GM21619 (cell line): ENCODE measurements around the gene LRP1.

Experiments
- ATAC-seq: cut with Tn5 transposase; IDR thresholded peaks from one replicate; pipeline ENCODE4 v1.9.1; 2021; ENCODE audit not compliant: unreplicated experiment

The LRP1 gene

DNA sequence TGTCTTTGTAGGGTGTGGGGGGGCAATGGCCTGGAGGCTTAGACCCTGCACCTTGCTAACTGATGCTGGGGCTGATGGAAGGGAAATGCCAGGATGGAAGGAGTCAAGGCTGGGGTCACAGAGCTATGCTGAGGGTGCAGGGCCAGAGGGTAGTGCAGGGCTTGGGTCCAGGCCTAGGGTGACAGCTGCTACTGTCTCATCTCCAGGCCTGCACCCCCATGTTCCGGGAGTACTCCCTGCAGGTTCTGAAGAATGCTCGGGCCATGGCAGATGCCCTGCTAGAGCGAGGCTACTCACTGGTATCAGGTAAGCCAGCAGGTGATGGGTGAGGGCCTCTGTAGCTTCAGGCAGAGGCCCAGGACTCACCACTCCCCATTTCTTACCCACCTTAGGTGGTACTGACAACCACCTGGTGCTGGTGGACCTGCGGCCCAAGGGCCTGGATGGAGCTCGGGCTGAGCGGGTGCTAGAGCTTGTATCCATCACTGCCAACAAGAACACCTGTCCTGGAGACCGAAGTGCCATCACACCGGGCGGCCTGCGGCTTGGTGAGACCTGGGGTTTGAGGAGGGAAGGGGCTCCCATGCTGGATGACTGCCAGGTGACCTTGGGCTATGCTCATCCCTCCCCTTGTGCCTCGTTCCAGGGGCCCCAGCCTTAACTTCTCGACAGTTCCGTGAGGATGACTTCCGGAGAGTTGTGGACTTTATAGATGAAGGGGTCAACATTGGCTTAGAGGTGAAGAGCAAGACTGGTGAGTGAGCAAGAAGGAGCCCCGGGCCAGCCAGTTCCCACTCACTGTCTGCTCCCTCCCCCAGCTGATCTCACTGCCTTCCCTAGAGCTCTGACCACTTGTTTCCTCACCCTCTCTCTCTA lies 105.3 kb downstream of the LRP1 start:
- no peak for ATAC-seq

DNA sequence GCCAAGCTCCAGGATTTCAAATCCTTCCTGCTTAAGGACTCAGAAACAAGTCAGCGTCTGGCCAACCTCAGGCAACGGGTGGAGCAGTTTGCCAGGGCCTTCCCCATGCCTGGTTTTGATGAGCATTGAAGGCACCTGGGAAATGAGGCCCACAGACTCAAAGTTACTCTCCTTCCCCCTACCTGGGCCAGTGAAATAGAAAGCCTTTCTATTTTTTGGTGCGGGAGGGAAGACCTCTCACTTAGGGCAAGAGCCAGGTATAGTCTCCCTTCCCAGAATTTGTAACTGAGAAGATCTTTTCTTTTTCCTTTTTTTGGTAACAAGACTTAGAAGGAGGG lies 105.9 kb downstream of the LRP1 start:
- no peak for ATAC-seq

DNA sequence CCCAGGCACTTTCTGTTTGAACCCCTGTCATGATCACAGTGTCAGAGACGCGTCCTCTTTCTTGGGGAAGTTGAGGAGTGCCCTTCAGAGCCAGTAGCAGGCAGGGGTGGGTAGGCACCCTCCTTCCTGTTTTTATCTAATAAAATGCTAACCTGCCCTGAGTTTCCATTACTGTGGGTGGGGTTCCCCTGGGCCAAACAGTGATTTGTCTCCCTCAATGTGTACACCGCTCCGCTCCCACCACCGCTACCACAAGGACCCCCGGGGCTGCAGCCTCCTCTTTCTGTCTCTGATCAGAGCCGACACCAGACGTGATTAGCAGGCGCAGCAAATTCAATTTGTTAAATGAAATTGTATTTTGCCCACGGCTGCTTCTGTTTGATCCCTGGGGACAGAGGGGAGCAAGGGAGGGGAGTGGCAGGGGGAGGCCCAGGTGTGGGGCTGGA lies 106.3 kb downstream of the LRP1 start:
- ATAC-seq, result no peak

DNA sequence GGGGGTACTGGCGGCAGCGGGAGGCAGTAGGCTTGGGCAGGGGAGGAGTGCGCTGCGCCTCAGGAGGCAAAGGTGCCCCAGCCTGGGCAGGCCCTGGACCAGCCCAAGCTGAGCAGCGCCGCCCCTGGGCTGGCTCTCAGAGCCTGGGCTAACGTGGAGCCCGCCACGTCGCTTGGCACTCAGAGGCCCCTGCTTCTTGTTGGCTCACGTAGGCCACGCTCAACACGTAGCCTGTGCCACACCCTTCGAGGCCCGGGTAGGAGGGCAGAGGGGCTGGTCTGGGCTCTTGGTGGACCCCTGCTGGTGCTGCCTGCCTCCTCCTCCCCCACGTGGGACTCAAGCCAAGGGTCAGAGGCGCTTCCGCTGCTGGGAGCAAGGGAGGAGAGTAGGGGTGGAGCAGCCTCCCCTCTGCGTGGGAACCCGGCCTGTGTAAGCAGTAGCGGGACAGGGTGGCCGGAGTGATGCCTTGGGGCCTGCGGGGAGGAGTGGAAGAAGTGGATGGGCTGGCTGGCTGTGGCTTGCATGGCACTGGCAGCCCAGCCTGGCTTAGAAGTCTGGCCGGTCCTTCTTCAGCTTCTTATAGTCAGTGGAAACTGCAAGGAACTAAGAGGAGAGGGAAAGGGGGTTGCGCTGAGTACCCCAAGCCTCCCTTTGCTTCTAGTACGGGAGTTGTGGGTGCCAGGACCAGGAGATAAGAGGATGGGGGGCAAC lies 106.9 kb downstream of the LRP1 start:
- ATAC-seq, result no peak

DNA sequence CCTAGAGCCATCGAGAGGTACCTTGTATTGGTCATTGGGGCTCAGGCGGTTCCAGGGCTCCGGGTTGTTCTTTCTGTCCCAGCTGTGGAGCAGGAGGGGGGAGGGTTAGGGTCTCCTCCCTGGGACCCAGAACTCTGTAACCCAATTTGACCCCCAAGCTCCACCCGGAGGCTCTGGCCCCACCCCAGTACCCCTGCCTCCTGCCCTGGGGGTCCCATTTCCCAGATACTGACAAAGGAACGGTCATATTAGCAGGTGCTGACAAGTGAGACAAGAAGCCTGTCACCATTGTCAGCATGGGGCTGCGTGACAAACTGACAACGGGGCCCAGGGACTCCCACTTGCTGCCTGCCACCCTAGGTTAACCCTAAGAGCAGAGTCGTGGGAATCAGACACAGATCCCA lies 107.4 kb downstream of the LRP1 start:
- no peak for ATAC-seq

DNA sequence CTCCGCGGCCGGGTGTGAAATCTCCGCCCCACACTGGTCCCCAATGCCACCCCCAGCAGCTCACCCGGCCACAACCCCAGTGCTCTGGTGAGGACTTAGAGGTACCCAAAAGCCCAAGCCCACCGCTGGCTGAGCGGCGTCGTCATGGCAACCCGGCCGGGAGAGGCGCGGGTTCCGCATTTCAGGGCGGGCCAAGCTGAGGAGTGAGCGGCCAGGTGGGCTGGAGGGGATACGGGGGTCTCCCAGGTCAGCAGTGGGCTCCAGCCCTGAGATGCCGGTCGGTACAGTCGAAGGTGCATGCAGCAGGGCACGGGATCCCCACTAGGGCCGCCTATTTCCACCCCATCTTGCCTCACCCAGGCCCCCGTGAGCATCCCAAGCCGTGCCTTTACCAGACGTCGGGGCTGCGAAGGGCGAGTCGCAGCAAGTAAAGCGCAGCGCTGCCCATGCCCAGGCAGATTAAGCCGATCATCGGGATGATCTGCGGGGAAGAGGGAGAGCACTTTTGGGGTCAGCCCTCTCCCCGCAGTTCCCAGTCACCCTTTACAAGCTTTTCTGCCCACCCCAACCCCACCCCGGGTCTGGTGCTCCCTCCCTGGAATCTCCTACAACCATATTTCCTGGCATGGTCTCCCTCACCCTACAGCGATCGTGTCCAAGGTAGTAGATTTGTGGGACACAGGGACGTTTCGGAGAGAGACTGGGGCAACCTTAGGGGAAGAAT lies 108.1 kb downstream of the LRP1 start:
- no peak for ATAC-seq

DNA sequence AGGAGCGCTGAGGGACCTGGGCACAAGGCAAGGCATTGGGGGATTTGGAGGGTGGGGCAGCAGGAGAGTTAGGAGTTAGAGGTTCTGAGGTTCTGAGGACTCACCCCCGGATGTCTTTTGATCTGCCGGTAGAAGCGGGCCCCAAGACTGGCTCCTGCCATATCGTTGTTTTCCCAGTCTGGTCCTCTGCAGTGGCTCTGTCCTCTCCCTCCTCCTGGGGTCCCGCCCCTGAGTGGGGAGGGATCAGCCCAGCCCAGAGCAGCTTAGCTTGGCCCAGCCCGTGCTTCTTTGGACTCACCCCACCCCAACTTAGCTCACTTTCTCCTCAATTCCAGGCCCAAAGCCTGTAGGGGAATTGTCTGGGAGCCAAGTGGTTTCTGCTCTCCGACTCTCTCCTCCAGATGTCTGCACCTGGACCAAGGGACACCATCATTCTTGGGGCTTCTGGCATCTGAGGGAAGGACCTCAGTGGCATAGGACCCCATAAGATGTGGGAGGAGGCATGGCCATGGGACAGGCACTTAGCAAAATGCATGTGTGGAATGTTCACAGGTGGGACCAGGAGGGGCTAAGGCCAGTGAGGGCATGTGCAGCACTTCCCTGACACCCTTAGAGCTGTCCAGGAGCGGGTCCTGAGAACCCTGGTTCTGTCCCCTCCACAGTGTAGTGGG lies 108.8 kb downstream of the LRP1 start:
- ATAC-seq, result no peak

DNA sequence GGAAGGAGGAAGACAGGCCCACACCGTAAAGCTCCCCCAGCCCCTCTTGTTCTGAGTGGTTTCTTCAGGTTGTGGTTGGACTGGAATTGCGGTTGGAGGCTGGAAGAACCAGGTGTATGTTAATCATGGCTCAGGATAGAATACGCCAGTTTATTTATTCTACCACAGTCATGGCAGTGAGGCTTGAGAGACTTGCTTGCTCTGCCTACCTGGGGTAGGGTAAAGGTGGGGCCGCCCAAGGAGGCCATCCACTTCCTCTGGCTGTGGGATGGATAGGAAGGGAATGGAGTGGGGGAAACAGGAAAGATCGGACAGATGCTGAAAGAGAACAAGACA lies 109.3 kb downstream of the LRP1 start:
- ATAC-seq, result no peak

DNA sequence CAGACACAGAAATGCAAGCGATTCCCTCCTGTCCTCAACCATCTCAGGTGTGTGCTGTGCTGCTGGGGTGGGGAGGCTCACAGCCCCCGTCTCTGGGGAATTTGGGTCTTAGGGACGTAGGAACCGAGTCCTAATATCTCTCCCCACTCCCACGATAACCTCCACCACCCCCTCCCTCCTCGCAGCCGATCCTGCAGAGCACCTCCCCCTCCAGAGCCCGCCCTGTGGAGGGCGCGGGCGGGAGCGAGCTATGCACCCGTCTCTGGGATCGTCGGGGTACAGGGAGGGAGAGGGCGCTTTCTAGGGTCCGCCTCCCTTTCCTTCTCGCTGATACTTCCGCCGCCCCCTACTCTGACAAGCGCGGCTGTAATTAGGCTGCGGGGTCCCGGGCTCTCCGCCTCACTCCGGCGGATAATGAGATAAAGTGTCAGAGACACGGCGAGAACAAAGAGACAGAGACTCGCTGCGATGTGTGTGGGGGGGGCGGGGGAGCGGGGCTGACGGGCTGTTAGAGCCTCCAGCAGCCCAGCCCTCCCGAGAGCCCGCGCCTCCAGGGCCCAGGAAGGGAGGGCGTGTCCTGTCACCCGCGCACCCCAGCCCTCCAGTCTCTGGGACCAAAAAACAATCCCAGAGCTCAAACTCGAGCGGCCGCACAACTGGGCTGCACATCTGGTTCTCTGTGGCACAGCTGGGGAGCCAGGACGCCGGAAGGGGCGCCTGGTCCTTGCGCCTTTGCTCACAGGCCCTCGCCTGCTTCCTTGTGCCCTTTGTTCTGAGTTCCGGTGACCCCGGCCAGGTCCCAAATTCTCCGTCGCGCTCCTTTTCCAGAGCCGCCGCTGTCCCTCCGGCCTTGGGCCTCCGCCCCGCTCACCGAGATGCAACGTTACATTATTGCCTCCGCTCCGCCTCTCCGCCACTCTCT lies 109.9 kb downstream of the LRP1 start:
- ATAC-seq, result no peak

DNA sequence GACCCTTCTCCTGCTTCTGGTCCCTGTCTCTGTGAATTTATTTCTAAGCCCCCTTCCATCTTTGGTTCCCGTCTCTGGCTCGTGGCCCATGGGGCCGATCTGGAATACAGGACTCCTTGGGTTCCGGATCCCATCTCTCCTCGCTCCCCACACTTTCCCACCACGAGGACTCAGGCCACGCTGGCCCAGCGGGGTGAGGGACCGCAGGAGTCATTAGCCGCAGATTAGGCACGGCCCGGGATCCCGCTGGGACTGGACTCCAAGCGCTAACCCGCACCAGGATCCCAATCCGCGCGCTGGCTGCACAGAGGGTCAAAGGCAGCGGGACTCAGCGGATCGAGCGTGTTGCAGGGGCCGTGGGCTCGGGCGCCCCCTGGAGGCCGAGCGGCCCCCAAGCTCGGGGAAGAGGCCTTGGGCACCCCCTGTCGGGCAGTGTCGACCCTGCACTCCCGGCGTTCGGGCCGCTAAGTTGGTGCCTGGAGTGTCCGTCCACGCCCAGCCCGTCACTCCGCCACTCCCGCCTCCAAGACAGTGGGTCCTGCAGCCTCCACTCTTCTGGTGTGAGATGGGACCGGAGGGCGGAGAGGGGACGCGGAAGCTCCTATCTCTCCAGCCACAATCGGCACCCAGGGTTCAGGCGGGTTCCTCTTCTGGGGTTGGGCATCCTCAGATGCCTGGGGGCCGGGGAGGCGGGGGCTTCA lies 110.7 kb downstream of the LRP1 start:
- peak; percentile 40 for ATAC-seq

DNA sequence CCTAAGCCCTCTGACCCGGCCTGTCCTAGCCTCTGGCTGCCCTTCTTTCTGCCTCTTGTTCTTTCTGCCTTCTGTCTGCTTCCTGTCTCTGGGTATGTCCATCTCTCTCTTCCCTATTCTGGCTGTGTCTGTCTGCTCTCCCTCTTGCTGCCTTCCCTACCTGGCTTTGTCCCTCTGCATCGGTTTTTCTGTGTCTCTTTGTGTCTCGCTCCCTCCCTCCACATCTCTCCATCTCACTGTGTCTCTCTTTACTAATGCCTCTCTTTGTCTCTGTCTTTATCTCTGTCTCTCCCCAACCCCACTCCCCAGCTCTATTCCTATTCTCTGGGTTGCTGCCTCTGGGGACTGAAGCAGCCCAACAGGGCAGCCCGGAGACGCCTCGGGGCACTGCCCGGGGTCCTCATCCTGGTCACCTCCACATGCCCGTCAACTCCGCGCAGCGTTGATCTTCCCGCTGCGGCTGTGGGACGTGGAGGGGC lies 111.3 kb downstream of the LRP1 start:
- no peak for ATAC-seq

DNA sequence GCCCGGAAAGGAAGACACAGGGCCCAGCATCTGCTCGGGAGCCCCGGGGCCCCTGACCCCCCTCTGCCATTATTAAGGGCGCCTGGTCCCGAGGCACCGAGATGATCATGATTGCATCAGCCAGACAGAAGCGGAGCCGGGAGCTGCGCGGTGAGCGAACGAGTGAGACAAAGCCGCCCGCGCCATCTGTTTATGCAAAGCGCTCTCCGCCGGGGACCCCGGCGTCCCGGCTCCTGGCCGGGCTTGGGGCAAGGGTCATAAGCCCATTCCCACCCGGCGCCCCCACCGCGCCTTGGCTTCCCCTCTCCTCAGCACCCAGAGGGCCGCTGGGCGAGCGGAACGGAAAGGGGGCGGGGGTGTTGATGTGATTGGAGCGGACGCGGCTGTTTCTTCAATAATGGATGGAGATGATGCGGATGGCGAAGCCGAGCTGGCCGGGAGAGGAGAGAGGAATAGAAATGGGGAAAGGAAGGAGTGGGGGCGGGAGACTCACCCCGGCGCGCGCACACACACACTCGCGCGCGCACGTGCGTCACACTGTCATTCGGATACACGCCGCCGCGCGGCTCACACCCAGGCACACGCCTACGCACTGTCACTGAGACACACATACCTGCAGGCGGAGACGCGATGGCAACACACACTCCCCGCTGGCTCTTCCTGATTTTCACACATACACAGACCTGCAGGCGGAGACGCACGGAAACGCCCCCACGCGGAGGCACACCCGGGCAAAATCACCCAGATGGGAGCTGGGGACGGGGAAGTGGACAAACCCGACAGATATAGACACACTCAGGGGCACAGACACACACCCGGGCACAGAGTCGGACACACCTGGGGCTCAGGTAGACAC lies 112.0 kb downstream of the LRP1 start:
- ATAC-seq, result peak; percentile 19

DNA sequence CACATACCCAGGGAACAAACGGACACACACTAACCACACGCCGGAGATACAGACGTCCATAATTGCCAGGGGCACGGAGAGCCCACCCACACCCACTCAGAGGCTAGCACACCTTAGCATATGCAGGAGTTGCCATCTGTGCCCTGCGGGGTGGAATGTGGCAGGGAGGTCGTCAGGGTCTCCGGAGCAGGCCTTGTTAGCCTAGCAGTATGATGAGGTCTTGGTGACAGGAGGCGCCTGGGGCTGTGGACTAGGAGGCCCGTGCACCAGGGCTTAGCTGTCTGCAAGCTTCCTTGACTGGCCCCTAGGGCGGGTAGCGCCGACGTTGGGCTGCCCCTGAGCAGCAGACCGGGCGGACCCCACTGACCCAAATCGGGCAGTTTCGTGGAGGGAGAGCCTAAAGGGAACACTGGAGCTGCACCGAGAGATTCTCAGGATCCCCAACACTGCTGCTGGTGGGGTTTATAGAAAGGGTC lies 112.7 kb downstream of the LRP1 start:
- no peak for ATAC-seq

DNA sequence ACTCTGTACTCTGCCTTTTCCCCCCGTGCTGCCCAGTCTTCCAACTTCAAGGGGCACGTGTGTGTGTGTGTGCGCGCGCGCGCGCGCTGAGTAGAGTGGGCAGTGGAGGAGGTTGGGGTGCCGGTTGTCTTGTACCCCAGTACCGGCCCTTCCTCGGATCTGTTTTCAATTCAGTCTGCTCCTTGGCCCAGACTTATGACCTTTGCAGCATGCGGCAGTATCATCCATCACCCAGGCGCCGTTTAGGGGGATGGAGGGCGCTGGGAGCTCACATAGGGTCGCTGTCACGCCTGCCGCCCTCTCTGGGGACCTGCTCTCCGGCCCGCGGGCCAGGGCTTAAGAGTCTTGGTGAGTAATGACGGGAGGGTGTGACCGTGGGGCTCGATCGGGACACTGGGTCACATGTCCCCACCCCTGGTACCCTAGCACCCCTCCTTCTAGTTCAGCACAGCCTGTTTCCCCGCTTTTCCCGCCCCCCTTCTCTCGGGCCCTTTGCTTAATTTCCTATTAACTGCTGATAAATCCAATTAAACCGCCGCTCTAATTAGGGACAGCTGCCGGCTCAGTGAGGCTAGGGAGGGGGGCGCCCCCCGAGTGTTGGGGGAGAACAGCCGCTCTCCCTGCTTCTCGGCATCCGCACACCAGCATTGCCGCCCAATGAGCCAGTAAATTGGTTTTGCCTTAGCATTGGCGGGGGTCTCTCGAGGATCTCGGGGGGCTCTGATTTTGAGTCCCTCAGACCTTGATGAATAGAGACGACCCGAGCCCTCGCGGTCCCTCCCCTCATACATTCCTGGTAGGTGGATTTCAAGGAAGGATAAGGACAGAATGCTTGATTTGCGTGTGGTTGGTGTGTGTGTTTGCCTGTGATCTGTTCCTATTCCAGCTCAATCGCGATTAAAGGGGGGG lies 113.4 kb downstream of the LRP1 start:
- ATAC-seq, result no peak

DNA sequence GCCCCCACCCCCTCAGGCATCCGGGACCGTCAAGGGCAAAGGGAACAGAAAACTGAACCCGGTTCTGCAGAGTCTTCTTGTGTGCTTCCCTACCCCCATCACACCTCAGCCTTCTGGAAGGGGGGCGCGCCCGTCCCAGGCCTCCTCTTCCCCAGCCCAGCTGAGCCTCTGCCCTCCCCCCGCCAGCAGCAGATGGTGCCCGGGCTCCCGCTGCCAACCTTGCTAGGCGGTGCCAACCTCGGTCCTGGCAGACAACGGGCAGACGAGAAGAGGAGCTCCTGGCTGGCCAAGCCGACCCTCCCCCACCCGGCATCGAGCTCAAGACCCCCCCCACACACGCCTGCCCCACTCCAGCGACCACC lies 114.0 kb downstream of the LRP1 start:
- no peak for ATAC-seq

DNA sequence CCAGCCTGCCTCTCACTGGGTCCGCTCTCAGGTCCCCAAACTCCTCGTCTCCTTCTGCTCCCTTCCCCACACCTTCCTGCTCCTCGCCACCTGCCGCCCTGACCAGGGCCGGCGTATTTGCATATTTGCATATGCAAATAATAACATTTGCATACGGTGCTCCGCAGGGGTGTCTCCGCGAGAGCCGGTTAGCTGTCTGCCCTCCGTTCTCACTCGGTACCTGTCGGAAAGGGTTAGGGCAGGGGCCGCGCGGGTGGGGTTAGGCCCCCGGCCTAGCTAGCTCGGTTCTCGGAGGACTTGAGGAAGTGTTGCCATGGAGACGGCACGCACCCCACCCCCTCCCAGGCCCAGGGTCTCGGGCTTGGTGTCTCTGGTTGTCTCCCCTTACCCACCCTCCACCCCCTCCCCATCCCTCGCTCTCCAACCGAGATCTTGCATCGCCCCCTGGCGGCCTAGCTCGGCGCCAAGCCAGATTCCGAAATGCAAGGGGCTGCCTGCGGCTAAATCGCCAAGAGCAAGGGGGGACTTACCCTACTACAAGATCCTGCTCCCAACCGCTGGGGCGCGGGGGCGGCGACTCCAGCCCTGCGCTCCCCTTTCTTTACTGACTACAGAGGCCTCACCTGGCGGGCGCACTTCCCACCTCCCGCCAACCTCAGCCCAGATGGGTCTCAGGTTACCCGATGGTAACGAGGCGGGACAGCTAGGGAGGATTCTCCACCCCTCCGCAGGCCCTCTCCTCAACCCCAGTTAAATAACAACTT lies 114.6 kb downstream of the LRP1 start:
- no peak for ATAC-seq
